HG02840 (cell line): ENCODE results near the gene ARHGAP23.

Experiments used
- ATAC-seq: cut with Tn5 transposase; IDR thresholded peaks from one replicate; pipeline ENCODE4 v1.9.1; 2021; ENCODE audit warnings: mild to moderate bottlenecking, moderate library complexity, moderate number of reproducible peaks; ENCODE audit not compliant: unreplicated experiment, low FRiP score

Gene ARHGAP23, protein sequence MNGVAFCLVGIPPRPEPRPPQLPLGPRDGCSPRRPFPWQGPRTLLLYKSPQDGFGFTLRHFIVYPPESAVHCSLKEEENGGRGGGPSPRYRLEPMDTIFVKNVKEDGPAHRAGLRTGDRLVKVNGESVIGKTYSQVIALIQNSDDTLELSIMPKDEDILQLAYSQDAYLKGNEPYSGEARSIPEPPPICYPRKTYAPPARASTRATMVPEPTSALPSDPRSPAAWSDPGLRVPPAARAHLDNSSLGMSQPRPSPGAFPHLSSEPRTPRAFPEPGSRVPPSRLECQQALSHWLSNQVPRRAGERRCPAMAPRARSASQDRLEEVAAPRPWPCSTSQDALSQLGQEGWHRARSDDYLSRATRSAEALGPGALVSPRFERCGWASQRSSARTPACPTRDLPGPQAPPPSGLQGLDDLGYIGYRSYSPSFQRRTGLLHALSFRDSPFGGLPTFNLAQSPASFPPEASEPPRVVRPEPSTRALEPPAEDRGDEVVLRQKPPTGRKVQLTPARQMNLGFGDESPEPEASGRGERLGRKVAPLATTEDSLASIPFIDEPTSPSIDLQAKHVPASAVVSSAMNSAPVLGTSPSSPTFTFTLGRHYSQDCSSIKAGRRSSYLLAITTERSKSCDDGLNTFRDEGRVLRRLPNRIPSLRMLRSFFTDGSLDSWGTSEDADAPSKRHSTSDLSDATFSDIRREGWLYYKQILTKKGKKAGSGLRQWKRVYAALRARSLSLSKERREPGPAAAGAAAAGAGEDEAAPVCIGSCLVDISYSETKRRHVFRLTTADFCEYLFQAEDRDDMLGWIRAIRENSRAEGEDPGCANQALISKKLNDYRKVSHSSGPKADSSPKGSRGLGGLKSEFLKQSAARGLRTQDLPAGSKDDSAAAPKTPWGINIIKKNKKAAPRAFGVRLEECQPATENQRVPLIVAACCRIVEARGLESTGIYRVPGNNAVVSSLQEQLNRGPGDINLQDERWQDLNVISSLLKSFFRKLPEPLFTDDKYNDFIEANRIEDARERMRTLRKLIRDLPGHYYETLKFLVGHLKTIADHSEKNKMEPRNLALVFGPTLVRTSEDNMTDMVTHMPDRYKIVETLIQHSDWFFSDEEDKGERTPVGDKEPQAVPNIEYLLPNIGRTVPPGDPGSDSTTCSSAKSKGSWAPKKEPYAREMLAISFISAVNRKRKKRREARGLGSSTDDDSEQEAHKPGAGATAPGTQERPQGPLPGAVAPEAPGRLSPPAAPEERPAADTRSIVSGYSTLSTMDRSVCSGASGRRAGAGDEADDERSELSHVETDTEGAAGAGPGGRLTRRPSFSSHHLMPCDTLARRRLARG (N-terminal part only)

DNA sequence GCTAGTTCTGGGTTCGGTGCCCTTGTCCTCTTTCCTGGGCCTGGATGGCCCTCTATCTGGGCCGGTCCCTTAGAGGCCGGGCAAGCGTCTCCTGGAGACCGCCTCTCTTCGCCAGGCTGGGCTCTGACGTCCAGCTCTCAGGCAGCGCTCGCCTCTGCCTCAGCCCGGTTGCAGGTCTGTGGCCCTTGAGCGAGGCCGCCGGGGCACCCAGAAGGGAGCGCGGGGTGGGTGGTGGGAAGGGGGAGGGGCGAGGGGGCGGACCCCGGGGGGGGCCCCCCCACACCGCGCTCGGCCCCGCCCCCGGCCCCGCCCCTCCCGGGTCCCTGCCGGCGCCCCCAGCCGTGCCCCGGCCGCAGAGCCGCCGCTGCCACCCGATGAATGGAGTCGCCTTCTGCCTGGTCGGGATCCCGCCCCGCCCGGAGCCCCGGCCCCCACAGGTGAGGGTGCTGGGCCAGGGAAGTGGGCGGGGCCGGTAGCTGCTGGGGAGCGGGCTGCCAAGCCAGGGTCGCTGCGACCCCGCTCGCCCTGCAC lies at the start of gene ARHGAP23:
Gene ARHGAP23, plus strand, starts transcription at position 353 of the 531 bp plus-strand sequence. Its CDS starts 22 bp downstream, at position 375.
- no peak for ATAC-seq

DNA sequence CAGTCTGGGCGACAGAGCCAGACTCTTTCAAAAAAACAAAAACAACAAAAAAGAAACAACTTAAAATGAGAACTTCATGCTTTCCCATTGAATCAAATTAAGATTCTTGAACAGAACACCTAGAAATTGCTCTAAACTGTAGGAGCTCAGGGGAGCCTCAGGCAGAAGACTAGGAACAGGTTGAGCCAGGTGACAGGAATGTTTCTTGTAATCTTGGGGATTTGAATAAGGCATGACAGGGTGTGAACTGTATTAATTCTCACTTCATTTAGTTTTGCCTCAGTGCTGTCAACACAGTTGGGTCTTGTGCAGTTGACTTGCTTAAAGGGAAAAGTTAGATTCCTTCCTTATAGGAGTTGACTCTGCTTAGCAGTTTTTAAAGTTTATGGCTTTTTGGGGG lies 48.8 kb upstream of the ARHGAP23 start:
- no peak for ATAC-seq

DNA sequence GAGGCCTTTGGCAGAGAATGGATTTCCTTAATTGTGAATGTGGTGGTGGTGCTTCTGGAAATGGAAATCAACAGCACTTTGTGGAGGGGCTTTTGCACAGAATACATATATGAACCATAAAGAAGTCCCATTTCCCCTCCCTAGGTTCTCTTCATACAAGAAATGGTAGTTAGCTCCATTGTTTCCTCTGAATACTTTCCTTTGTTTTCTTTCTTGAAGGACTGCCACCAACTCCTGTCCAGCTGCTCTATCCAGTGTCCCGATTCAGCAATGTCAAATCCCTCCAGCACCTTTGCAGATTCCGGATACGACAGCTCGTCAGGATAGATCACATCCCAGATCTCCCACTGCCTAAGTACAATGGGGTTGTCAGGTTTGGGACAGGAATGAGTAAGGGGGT lies 33.2 kb upstream of the ARHGAP23 start:
- ATAC-seq: no peak

- no peak for ATAC-seq
Measured at GRCh38 chr17:38397227-38397626, 31.0 kb upstream of the ARHGAP23 start.

GRCh38 chr17:38400286-38400685 lies 28.0 kb upstream of the ARHGAP23 start:
- ATAC-seq: no peak

- ATAC-seq: no peak
Measured at GRCh38 chr17:38401459-38401858, 26.8 kb upstream of the ARHGAP23 start.

- no peak for ATAC-seq
Measured at GRCh38 chr17:38402897-38403296, 25.4 kb upstream of the ARHGAP23 start.

DNA sequence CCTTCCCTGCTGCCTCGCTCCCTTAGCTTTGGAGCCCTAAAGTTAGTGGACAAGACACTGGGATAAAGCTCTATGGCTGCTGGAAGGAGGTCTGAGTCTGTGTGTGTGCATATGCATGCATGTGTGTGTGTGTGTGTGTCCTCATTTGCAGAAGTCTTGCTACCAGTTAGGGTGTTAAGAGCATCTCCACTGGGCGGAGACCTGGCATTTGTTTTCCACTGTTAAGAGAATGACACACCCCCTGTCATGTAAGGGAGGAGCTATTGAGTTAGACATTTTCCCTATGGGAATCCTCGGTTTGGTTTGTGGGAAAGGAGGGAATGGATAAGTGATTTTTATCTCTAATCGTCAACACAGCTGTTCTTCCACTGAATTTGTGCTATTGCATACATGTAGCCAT lies 24.8 kb upstream of the ARHGAP23 start:
- no peak for ATAC-seq

- no peak for ATAC-seq
Measured at GRCh38 chr17:38404174-38404943, 23.9 kb upstream of the ARHGAP23 start.

- ATAC-seq: no peak
Measured at GRCh38 chr17:38405654-38406053, 22.6 kb upstream of the ARHGAP23 start.

DNA sequence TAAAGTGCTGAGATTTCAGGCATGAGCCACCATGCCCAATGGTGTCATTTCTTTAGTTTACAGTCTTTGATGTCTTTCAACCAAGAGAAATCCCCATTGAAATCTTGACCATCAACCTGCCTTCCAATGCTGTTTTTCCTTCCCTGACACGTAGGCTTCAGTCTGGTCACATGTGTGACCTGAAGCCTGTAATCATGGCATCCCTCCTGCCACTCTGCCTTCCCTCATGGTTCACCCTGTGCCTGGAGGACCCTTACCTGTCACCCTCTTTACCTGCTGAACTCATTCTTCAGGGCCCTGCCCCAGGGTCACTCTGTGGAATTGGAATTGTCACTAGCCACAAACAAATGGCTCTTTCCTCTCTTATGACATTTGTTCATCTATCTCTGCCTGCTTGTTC lies 18.1 kb upstream of the ARHGAP23 start:
- ATAC-seq: no peak

DNA sequence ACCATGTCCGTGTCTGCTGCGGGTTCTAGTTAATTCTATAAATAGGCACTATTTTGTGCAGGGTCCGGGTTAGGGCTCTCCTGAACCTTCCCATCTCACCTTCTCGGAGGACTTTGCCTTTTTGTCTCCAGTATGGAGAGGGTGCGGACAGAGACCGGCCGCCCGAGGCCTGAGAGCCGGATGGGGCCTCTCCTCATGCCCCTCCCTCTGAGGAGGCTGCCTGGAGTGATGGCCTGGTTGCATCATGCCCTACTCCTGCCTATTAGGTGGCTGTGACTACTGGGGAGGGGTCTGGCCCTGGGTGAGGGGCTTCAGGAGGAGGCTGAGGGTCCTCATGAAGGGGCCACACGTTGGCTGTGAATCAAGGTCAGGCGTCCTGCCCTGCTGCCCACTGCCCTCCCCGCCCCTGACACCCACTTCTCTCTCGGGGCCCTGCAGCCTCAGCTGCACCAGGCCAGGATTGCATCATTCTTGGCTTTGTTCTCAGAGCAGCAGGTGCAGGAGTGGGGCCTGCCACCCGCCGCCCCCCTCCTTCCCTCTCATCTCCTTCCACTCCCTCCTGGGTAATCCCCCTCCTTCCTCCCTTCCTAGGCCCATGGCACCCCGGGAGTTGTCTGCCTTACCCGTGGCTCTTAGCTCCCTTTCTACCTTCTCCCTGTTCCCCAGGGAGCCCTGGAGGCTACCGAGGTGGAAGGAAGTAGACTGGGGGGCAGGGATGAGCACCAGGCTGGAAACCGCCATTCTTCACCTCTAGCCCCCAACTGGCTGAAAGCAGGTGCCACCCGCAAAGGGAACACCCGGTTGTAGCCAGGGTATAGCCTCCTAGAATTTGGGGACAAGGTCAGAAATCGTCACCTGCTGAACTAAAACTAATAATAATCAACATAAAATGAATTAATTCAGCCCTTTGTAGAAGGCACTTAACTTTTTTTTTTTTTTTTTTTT lies 12.7 kb upstream of the ARHGAP23 start:
- no peak for ATAC-seq

GRCh38 chr17:38416840-38417209 lies 11.4 kb upstream of the ARHGAP23 start:
- no peak for ATAC-seq

DNA sequence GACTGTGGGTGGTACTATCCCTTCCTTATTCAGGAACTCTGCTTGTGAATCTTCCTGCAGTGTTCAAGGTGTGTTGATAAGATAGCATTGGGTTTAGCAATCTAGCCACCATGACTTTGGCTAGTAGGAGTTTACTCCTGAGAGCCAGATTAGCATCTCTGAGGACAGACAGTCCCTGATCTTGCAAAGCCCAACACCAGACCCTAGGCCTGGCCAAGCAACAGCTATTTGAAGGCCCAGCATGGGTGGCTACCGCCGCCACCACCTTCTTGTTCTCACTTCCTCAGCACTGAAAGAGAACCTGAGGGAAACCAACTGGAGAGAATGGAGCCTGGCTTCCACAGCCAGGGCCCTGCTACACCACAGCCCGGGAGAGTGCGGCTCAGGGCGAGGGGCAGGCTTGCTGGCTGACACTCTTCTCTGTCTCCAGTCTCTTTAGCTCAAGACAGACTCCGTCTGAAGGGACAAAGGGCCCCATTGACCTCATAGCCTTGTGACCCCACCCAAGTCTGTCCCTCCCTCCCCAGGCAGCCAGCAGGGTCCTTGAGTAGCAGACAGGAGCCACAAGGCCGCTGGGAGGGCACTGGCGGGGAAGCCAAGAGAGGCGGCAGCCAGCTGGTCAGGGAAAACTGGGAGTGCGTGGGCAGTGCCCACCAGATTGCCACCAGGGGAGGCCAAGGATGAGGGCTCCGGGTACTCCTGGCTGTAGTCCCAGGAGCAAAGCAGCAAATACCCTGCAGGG lies 10.9 kb upstream of the ARHGAP23 start:
- ATAC-seq: no peak

DNA sequence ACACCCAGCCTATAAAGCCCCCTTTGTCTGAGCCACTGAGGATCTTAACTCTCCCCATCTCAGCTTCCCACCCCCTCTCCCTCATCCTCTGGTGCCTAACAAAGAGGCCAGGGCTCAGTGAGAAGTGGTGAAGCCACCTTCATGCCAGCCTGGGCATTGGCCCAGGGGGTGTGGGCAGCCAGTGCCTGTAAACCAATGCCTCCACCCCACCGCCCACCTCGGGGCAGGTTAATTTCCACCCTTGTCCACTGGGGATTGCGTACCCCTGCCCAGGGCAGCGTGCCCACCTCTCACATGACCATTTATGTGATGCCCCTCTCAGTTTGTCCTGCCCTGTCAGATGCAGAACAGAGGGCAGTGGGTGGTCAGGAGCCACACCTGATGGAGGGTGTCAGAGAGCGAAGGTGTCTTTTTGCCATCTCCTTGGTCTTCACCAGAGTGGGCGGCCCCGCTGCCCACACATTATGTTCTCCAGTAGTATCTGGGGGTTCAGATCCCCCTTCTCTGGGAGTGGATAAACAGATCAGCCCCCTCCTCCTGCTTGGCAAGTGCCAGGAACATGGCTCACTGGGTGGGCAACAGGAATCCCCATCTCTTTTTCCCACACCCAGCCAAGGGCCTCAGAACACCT lies 10.1 kb upstream of the ARHGAP23 start:
- no peak for ATAC-seq

GRCh38 chr17:38418693-38419507 lies 9.4 kb upstream of the ARHGAP23 start:
- ATAC-seq: no peak
